H1 (cell line): ENCODE results near the gene ARHGAP24. TPM values are rescaled to one million over a fixed set of nuclear protein-coding genes. Genes with fewer than 3 reads are reported as not detected.
A peak's percentile ranks its signal among the peaks of the same experiment; 100 is the strongest.

ENCODE experiments used
- CTCF ChIA-PET: fragments of 300-600 bp; sonication (Branson Sonifier 250); formaldehyde crosslinking; loops from one replicate; lab custom pipeline; 2021; ENCODE audit not compliant: partially characterized antibody; lab: Charles Lee
- POLR2A ChIA-PET: fragments of 300-600 bp; sonication (Branson Sonifier 250); formaldehyde crosslinking; loops from one replicate; lab custom pipeline; 2021; ENCODE audit warnings: inconsistent platforms; ENCODE audit not compliant: partially characterized antibody; lab: Charles Lee
- DNase-seq, 2 experiments: peaks; one replicate each; pipeline versions ENCODE4 v3.0.0 to v3.0.0-alpha.2; 2010 to 2022; ENCODE audit warnings: low spot score in 2 of 2, low read depth in 1 of 2, mixed read lengths in 1 of 2
- FAIRE-seq: peaks from 2 replicates; lab custom pipeline; 2011; peaks lifted over from hg19 to GRCh38; lab: Jason Lieb, UNC
- H2AFZ ChIP-seq: 2 replicates; pipeline ENCODE4 v1.8.1; 2012; ENCODE audit warnings: low read length, inconsistent platforms
- H2AK5ac ChIP-seq: 2 replicates; pipeline ENCODE4 v1.6.1; 2013; ENCODE audit warnings: low read depth, low read length
- H2BK120ac ChIP-seq: replicated peaks from 2 replicates; pipeline ENCODE3; 2013; ENCODE audit warnings: low read depth, low read length, inconsistent platforms
- H2BK12ac ChIP-seq: 2 replicates; pipeline ENCODE4 v1.6.1; 2013; ENCODE audit warnings: low read depth, low read length
- H2BK15ac ChIP-seq: 2 replicates; pipeline ENCODE4 v1.6.1; 2013; ENCODE audit warnings: low read length
- H2BK20ac ChIP-seq: 2 replicates; pipeline ENCODE4 v1.6.1; 2013; ENCODE audit warnings: low read length
- H2BK5ac ChIP-seq: 2 replicates; pipeline ENCODE4 v1.6.1; 2013; ENCODE audit warnings: low read depth, low read length
- H3K14ac ChIP-seq: 2 replicates; pipeline ENCODE4 v1.6.1; 2013; ENCODE audit warnings: inconsistent platforms; ENCODE audit not compliant: insufficient read length
- H3K18ac ChIP-seq: 2 replicates; pipeline ENCODE4 v1.6.1; 2013; ENCODE audit warnings: low read length; ENCODE audit errors: extremely low read depth
- H3K23ac ChIP-seq: 2 replicates; pipeline ENCODE4 v1.6.1; 2013; ENCODE audit warnings: inconsistent platforms; ENCODE audit not compliant: insufficient read length
- H3K23me2 ChIP-seq: 2 replicates; pipeline ENCODE4 v1.6.1; 2013; ENCODE audit warnings: low read depth, low read length
- H3K27ac ChIP-seq: 2 replicates; pipeline ENCODE4 v1.6.1; 2011; ENCODE audit warnings: low read depth, low read length, inconsistent platforms
- H3K27me3 ChIP-seq, 4 experiments: replicated peaks in 1 of 4; 1 replicate in 1 of 4; 2 replicates in 3 of 4; pipeline versions ENCODE4 v1.6.1 to v1.8.1; 2011 to 2013; ENCODE audit warnings: low read length in 3 of 4, mild to moderate bottlenecking in 3 of 4, inconsistent platforms in 2 of 4, mixed read lengths in 2 of 4, moderate library complexity in 1 of 4; ENCODE audit not compliant: control insufficient read depth in 3 of 4, insufficient read depth in 3 of 4; ENCODE audit errors: extremely low read depth in 1 of 4
- H3K36me3 ChIP-seq, 4 experiments: 2 replicates each; pipeline versions ENCODE4 v1.6.1 to v1.8.1; 2011 to 2013; ENCODE audit warnings: mild to moderate bottlenecking in 4 of 4, low read length in 3 of 4, moderate library complexity in 2 of 4, control low read depth in 1 of 4, inconsistent platforms in 1 of 4; ENCODE audit not compliant: insufficient read depth in 4 of 4, control insufficient read depth in 2 of 4
- H3K4ac ChIP-seq: replicated peaks from 2 replicates; pipeline ENCODE3; 2013; ENCODE audit warnings: low read length, low read depth, mixed read lengths, inconsistent platforms; ENCODE audit not compliant: insufficient read length
- H3K4me1 ChIP-seq, 4 experiments: replicated peaks in 1 of 4; 1 replicate in 1 of 4; 2 replicates in 3 of 4; pipeline versions ENCODE4 v1.6.1 to v1.8.1; 2011 to 2013; ENCODE audit warnings: low read length in 3 of 4, inconsistent platforms in 2 of 4, mixed read lengths in 1 of 4; ENCODE audit not compliant: insufficient read depth in 4 of 4, control insufficient read depth in 3 of 4
- H3K4me2 ChIP-seq, 2 experiments: 2 replicates each; pipeline versions ENCODE4 v1.6.1 to v1.8.1; 2011 to 2013; ENCODE audit warnings: low read depth in 2 of 2, low read length in 2 of 2, control low read depth in 1 of 2, inconsistent platforms in 1 of 2, mild to moderate bottlenecking in 1 of 2; ENCODE audit not compliant: insufficient read depth in 1 of 2
- H3K4me3 ChIP-seq, 4 experiments: fragments of 200-600, 300-600 bp in 1 of 4; sonication (generic), shearing (Covaris generic), sonication (Bioruptor Twin) in 1 of 4; 2 replicates each; pipeline versions ENCODE4 v1.5.1 to v1.8.1; 2011 to 2016; ENCODE audit warnings: low read length in 4 of 4, low read depth in 3 of 4, control low read depth in 2 of 4, inconsistent platforms in 2 of 4, mild to moderate bottlenecking in 2 of 4, mixed read lengths in 1 of 4, moderate library complexity in 1 of 4; ENCODE audit not compliant: insufficient read depth in 2 of 4; ENCODE audit errors: extremely low read depth in 1 of 4
- H3K56ac ChIP-seq: replicated peaks from 2 replicates; pipeline ENCODE3; 2013; ENCODE audit warnings: low read depth, mild to moderate bottlenecking, mixed read lengths, low read length, inconsistent platforms; ENCODE audit not compliant: insufficient read length
- H3K79me1 ChIP-seq: 2 replicates; pipeline ENCODE4 v1.6.1; 2013; ENCODE audit warnings: low read depth, low read length, control low read depth
- H3K79me2 ChIP-seq, 2 experiments: 2 replicates each; pipeline versions ENCODE4 v1.6.1 to v1.8.1; 2012 to 2013; ENCODE audit warnings: low read length in 2 of 2, mild to moderate bottlenecking in 2 of 2, inconsistent platforms in 1 of 2; ENCODE audit not compliant: insufficient read depth in 2 of 2, control insufficient read depth in 1 of 2
- H3K9ac ChIP-seq, 4 experiments: replicated peaks in 1 of 4; 1 replicate in 1 of 4; 2 replicates in 3 of 4; pipeline versions ENCODE4 v1.6.1 to v1.8.1; 2011 to 2013; ENCODE audit warnings: low read depth in 3 of 4, low read length in 3 of 4, control low read depth in 2 of 4, mild to moderate bottlenecking in 2 of 4, moderate library complexity in 2 of 4, inconsistent platforms in 1 of 4; ENCODE audit errors: extremely low read depth in 1 of 4
- H3K9me3 ChIP-seq, 2 experiments: 2 replicates each; pipeline versions ENCODE4 v1.6.1 to v1.8.1; 2012 to 2013; ENCODE audit warnings: mild to moderate bottlenecking in 2 of 2, moderate library complexity in 2 of 2, control low read depth in 1 of 2, inconsistent platforms in 1 of 2, low read depth in 1 of 2, low read length in 1 of 2, mixed read lengths in 1 of 2; ENCODE audit not compliant: insufficient read depth in 2 of 2
- H4K20me1 ChIP-seq, 2 experiments: replicated peaks in 1 of 2; 2 replicates each; pipeline versions ENCODE3 to v1.8.1; 2011 to 2013; ENCODE audit warnings: inconsistent platforms in 2 of 2, low read length in 2 of 2, mild to moderate bottlenecking in 1 of 2; ENCODE audit not compliant: insufficient read depth in 2 of 2, control insufficient read depth in 1 of 2
- H4K5ac ChIP-seq: 2 replicates; pipeline ENCODE4 v1.6.1; 2013; ENCODE audit warnings: low read length, low read depth, mixed read lengths, inconsistent platforms; ENCODE audit not compliant: insufficient read length
- H4K8ac ChIP-seq: 2 replicates; pipeline ENCODE4 v1.8.0; 2013; ENCODE audit warnings: mild to moderate bottlenecking, moderate library complexity, low read length, inconsistent platforms; ENCODE audit not compliant: insufficient read depth; ENCODE audit errors: extremely low read depth
- H4K91ac ChIP-seq: replicated peaks from 2 replicates; pipeline ENCODE3; 2013; ENCODE audit warnings: low read length, mixed read lengths, inconsistent platforms; ENCODE audit not compliant: insufficient read length
- CTBP2 ChIP-seq: IDR thresholded peaks from 2 replicates; pipeline ENCODE4 v1.7.0; 2011; ENCODE audit warnings: borderline replicate concordance, mild to moderate bottlenecking, moderate library complexity, mixed read lengths, low read length; ENCODE audit not compliant: insufficient read depth, insufficient read length
- HDAC6 ChIP-seq: IDR thresholded peaks from one replicate; pipeline ENCODE4 v1.7.1; 2012; ENCODE audit warnings: low read depth, mild to moderate bottlenecking, inconsistent platforms, low read length, moderate library complexity
- POLR2A ChIP-seq, 2 experiments: IDR thresholded peaks; 1 replicate in 1 of 2; 2 replicates in 1 of 2; pipeline ENCODE4 v1.6.1; 2011; ENCODE audit warnings: low read depth in 2 of 2, low read length in 2 of 2, mild to moderate bottlenecking in 2 of 2; ENCODE audit errors: control extremely low read depth in 1 of 2
- POU5F1 ChIP-seq: IDR thresholded peaks from 2 replicates; pipeline ENCODE4 v1.6.1; 2011; ENCODE audit warnings: low read depth, mild to moderate bottlenecking, low read length, moderate library complexity
- SP4 ChIP-seq: IDR thresholded peaks from 2 replicates; pipeline ENCODE4 v1.6.1; 2012; ENCODE audit warnings: low read length, inconsistent platforms
- TAF1 ChIP-seq: IDR thresholded peaks from 2 replicates; pipeline ENCODE4 v1.6.1; 2011; ENCODE audit warnings: mild to moderate bottlenecking, low read depth, low read length
- WGBS, 2 experiments: shearing (Covaris generic) in 1 of 2; methylation state at CpG; one replicate each; pipeline versions ENCODE4 v1.1.6 to v1.1.7; 2013 to 2015; ENCODE audit warnings: low lambda C conversion rate in 2 of 2, mixed read lengths in 2 of 2, inconsistent platforms in 1 of 2, low coverage in 1 of 2, missing lambda C conversion rate in 1 of 2; ENCODE audit not compliant: insufficient replicate concordance in 2 of 2, insufficient coverage in 1 of 2, insufficient read length in 1 of 2; ENCODE audit errors: extremely low coverage in 1 of 2, missing lambda C conversion rate in 1 of 2; 5-methylcytosine and 5-hydroxymethylcytosine counted together
- polyA plus RNA-seq, 7 experiments: library from polyadenylated mRNA; depleted of rRNA in 3 of 7; stranded (reverse) in 5 of 7; unstranded in 2 of 7; fragments of >200 nt in 5 of 7; fragments of 200-250 nt in 2 of 7; gene quantifications; 1 replicate in 5 of 7; 2 replicates in 1 of 7; 4 replicates in 1 of 7; pipeline versions ENCODE4 v1.2.1 to v1.2.3, GENCODE V29; 2011 to 2013; ENCODE audit warnings: missing spikeins in 2 of 7, mixed read lengths in 2 of 7
- total RNA-seq: library from RNA; stranded (reverse); fragmentation: NEBNext Ultra II Directional; extraction: Animal tissue kit (Norgen Biotek cat#: 25700); gene quantifications from 2 replicates; pipeline ENCODE4 v1.2.1, GENCODE V29; 2021

ARHGAP24 gene
- total and polyA plus RNA-seq, 2 of the 8 experiments (the other 6 are each of a cell fraction or from before 2014, with no cell fraction given) = 0.08 to 0.50 TPM

- H2AK5ac ChIP-seq = no peak overlapping the region
- H3K14ac ChIP-seq = no peak overlapping the region
- H2BK120ac ChIP-seq = no peak overlapping the region
- H3K18ac ChIP-seq = no peak overlapping the region
- no peaks in the 10 kb centered on the region for H4K20me1 ChIP-seq
- H2BK20ac ChIP-seq = no peak overlapping the region
- H3K9ac ChIP-seq = no peak overlapping the region
- TF ChIP-seq CTBP2 = no peak
- TF ChIP-seq SP4 = no peak
- no peak for TF ChIP-seq POLR2A (IDR thresholded peaks at IDR 0.05; ENCODE audit: control extremely low read depth in 1 of 2, low read depth in 2 of 2, low read length in 2 of 2)
- no peak for TF ChIP-seq POU5F1
- TF ChIP-seq TAF1 = no peak
- no peak for TF ChIP-seq HDAC6
- no peak overlapping the region for H3K23ac ChIP-seq
- H3K79me1 ChIP-seq = no peaks in the 10 kb centered on the region
- ChIA-PET CTCF (no interaction called here), POLR2A (no interaction called here)
- H3K36me3 ChIP-seq = no peaks in the 10 kb centered on the region
- no peak overlapping the region for H3K4me2 ChIP-seq
- H2AFZ ChIP-seq = peak overlapping the region; percentile 91; the same call in 1 of the 2 replicates
- no peak overlapping the region for H4K91ac ChIP-seq
- 94% methylated on average over 7 of the region's 7 CpGs; no CpG with 5 or more reads in 1 of the 2 experiments for WGBS, 2 experiments
- no peak for FAIRE-seq
- no peak for DNase-seq
- no peaks in the 10 kb centered on the region for H3K9me3 ChIP-seq
- no peak overlapping the region for H2BK12ac ChIP-seq
- no peaks in the 10 kb centered on the region for H3K23me2 ChIP-seq
- H2BK5ac ChIP-seq = no peak overlapping the region
- no peak overlapping the region for H2BK15ac ChIP-seq
- no peaks in the 10 kb centered on the region for H3K79me2 ChIP-seq
- no peak overlapping the region for H3K4ac ChIP-seq
- no peaks in the 10 kb centered on the region for H3K4me1 ChIP-seq
- H4K5ac ChIP-seq = no peak overlapping the region
- H4K8ac ChIP-seq = no peak overlapping the region
- no peaks in the 10 kb centered on the region for H3K27me3 ChIP-seq
- H3K4me3 ChIP-seq = no peak overlapping the region
- H3K56ac ChIP-seq = no peak overlapping the region
- H3K27ac ChIP-seq = no peak overlapping the region
Observed at GRCh38 chr4:85842540-85842939, 367.6 kb downstream of the ARHGAP24 start.
